Activated CD4-positive, alpha-beta T cell treated with anti-CD3 and anti-CD28 coated beads, Interleukin-2, amount 50 U/mL, for 1 hour (primary cell): ENCODE measurements around the gene KLRG1.

ENCODE experiments used
- DNase-seq: peaks from one replicate; pipeline ENCODE4 v3.0.0-alpha.2; 2020

The KLRG1 gene

DNA sequence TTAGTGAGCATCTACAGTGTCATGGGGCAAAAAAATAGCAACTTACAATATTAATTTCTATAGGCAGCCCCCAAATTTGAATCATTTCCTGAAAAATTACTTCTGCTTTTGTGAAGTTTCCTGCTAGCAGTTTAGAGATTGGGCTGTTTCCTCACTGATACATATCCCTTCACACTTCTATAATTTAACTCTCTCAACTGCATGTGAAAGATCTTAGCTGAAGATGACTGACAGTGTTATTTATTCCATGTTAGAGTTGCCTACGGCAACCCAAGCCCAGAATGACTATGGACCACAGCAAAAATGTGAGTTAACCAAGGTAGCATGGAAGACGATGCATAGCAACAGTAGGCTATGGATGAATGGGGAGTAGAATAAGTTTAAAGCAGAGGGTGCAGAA is at the start of gene KLRG1:
KLRG1 (plus strand) TSS at position 134 of the 400 bp plus-strand sequence; CDS start at position 224, 90 bp downstream.
- DNase-seq: no peak

DNA sequence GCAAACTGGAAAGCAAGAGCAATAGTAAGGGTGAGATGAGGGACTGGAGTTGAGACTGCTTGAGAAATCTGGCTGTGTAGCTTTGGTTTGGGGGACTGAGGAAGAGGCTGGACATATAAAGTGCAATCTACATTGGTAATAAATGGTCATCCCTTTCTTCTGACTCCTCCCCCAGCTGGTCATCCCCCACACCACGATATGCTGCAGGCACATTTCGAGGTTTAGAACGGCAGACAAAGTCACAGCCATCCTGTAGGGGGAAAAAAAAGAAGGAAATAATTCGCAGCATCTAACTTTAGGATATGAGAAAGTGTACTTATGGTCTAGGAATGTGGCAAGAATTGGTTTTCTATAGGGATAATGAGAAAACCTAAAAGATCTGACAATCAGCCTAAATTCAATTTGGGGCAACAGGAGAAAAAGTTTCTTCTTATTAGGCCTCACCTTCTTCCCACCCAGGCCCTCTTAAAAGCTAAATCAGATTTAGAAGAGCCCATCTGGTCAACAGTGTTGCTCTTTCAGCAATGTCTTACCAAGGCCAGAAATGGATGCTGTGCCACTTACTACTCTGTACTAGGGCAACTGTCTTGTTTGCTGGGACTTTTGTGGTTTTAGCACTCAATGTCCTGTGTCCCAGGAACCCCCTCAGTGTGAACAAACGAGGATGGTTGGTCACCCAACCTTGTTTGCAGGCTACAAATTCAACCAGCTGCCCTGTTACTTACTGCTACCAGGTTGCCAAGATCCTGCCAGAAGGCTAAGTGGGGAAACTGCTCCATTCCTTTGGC is 47.5 kb upstream of the KLRG1 start:
- no peak for DNase-seq

DNA sequence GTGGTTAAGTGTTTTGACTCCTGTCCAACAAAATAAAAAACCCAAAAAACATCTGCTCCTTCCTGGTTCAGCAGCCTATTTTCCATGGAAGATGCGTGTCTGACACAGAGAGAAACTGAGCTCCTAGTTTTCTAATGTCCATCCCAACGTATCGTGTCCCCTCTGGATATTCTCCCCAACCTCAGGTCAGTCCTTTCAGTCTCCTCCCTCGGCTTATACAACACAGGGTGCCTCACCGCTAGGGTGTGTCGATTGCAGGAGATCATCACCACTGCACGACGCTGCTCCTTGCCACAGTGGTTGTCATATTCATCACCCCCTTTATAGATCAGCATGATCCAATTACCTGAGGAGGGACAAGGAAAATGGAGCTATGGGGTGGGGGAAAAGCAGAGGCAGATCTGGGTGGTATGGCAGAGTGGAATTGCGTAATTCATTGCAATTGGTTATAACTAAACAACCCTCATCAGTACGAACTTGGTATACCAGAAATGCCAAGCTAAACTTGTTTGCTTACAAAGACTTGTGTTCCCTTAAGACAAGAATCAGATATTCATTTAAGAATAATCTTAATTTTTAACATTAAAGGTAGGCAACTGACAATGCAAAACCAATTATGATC is 45.7 kb upstream of the KLRG1 start:
- DNase-seq: no peak

DNA sequence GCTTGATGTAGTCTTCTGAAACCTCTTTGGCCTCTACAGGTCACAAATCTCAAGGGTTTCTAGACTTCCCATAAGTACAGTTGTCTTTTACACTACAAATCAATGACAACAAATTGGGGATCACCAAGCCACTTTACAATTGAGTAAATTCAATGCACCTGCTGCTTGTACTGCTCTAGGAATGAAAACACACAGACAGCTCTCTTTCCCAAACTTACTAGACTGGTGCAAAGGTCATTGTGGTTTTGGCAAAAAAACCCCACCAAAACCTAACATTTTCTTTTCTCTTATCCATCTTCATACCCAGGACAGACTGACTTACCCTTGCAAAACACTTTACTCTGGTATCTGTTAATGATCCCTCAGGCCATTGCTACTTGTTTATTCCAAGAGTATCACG is 42.6 kb upstream of the KLRG1 start:
- no peak for DNase-seq

DNA sequence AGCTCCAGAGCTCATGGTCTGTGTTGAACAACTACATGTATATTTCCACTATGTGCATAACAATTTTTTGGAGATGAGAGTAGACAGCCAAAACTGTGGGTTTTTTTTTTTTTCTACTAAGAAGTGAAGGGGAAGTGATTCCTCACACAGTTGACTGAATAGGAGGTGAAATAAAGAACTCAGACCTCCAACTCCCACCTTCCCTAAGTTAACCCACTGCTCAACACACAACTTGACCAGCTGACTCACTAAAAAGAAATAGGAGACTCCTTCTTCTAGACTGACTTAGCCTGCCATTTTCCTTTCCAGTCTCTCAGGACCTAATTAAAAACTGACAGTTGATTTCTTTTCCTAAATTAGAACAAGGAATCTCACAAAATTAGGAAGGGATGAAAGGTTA is 41.6 kb upstream of the KLRG1 start:
- DNase-seq: no peak

DNA sequence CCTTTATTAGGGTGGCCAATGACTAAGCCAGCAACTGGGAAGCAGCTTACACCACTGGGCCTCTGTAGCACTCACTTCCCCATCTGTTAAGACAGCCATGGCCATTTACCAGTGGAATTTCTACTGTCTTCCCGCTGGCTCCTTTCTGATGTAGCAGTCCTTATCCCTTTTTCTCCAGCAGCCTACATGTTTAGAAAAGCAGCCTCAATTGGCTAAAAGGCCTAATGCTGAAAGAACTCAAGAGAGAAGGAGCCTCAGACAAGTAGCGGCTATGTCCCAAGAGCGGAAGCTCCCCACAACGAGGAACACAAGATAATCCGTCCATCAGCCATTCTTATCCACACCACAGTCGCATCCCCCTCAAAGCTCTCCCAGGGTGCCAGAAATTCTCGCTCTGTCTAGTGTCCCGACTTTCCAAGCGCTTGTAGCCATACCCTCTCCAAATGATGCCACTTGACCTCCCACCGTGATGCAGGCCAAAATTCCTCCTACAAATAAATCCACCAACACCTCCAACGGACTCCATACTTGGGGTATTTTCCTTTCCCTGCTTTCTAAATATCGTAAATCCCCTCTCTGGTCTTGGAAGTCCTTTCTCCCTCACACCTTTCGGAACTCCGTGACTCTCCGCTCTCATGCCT is 40.5 kb upstream of the KLRG1 start:
- no peak for DNase-seq

DNA sequence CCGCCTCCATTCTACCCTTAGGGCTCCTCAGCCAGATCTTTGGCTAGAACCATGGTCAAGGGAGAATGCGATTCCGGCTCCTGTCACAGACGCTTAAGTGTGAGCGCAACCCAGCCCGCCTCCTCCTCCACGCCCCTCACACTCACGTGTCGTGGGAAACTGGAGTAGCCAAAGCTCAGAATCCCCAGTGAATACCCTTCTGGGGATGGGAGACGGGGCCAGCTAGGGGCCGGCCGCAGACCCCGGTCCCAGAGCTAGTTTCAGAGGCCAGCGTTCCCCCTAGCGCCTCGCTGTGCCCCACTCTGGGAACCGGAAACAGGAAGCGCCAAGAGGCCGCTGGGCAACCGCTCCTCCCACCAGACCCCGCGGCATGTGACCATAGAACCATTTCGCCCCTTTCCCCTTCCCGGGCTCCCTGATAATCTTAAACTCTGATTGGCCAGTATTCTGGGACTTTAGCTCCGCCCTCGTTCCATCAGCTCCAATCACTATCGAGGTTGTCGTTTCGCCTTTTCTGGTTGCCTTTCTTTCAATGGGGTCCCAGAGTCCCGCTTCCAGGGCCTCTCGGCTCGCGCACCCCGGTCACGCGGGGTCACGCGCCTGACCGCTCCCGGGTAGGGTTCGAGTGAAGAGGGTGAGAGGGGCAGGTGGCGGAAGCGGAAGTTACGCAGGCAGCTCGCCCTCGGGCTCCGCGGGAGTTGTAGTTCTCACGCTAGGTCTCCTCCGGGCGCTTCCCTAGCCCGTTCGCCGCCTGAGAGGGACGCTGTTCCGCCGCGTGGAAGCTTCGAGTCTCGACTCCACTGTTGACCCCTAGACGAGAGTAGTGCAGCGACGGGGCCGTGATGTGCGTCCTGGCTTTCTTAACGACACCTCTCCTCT is 39.8 kb upstream of the KLRG1 start, which contains the start of gene M6PR:
M6PR (minus strand) TSS at position 304 of the 879 bp plus-strand sequence. CDS start 3,241 bp downstream, outside the sequence.
- DNase-seq: peak; percentile 85

DNA sequence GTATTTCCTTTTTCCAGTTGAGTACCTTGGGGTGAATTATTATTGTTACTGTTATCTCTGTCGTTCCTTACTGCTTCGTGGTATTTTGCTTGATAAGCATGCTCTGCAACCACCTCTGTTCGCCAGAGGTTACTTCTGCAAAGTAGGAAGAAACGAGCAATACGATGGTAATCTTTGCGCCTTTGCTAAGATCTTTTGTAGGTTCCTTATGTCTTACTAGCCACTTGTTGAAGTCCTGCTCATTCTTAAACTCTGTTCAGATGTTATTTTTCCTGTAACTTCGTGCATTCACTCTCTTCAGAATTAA is 39.2 kb upstream of the KLRG1 start:
- DNase-seq: no peak

DNA sequence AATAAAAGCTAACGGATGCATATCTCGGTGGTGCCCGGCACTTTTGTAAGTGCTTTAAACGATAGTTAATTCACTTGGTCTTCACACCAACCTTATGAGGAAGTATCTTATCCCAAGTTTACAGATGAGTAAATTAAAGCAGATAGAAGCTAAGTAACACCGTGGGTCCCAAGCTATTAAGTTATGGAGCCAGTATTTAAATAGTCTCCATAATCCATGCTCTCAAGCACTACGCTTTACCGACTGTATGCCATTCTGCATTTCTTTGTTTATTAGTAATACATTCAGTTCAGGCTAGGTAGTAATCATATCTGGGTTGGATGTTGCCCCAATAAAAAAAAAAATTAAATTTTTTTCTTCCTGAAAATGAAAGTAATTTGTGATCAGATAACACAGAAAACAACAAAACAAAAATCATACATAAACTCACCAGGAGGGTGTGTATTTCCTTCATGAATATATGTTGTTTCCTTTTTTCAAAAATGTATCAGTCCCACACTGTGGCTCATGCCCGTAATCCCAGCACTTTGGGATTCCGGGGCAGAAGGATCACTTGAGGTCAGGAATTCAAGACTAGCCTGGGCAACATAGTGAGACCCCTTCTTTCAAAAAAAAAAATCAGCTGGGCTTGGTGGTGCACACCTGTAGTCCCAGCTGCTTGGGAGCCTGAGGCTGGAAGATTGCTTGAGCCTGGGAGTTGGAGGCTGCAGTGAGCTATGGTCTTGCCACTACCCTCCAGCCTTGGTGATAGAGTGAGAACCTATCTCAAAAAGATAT is 38.5 kb upstream of the KLRG1 start:
- peak; percentile 16 for DNase-seq

DNA sequence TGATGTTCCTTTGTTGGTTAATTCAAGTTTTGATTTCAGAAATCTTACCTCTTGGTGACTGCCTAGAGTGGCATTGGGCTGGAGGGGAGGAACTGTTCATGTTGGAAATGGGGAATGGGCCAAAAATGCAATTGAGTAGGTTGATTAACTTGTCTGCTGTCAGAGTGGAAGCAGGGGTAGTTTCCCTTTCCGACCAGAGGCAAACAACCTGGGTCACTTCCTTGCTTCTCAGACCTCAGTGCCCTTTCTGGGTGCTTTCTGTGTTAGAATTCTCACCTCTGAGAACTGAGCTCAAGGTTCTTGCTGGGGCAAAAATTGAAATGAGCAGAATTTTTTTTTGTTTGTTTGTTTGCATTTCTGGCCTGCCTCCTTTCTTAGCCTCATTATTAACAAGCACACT is 37.6 kb upstream of the KLRG1 start:
- DNase-seq: no peak

DNA sequence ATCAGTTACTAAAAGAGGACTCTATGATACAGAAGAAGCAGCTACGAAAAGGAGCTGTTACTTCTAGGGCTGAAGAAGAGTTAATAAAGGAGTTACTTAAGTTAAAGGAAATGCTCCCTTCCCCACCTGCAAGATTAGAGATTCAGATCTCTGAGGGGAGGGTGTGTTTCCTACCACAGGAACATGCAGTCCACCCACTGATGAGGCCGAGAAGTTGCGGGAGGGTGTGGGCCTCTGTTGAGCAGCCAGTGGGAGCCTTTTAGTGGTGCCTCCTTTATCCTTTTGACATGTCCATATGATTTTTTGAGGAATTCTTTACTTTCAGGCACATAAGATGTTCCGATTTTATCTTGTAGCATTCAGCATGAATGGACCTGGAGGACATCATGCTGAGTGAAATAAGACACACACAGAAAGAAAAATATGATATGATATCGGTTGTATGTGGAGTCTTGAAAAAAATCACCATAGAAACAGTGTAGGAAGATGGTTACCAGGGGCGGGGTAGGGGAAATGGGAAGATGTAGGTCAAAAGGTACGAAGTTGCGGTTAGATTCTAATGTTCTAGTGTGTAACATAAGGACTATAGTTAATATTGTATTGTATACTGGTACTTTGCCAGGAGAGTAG is 35.5 kb upstream of the KLRG1 start:
- DNase-seq: peak; percentile 49

DNA sequence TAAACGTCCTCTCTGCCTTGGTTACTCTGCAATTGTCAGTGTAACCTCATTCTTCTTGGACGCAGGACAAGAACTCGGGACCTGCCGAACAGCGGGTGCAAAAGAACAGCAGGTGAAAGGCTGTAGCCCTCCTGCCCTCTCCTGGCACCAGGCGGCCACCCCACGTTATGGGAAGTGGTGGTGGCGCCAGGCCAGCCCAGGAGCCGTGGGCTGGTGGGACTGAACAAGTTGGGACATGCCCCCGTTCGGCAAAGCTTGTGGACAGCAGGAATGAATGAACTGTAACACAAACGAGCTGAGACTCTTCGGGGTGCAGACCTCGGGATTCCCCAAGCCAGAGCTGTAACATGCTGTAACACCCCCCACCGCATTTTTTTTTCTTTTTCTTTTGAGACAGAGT is 33.3 kb upstream of the KLRG1 start:
- DNase-seq: no peak

DNA sequence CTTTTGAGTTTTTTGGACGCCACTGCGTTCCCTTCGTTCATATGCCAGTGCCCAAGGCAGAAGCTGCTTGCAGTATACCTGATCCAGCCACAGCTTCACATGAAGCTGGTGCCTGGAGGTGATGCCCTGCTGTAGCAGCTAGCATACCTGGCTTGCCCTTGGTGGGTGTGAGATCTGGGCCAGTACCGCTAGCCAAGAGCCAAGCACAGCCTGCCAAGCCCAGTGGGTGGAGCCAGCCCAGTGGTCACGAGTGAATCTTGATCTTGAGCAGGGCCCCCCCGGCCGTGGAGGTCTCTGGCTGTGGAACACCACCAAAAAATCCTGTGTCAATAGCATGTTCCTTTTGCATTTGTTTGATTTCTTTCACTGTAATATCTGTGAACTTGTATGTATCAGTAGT is 32.6 kb upstream of the KLRG1 start:
- no peak for DNase-seq

DNA sequence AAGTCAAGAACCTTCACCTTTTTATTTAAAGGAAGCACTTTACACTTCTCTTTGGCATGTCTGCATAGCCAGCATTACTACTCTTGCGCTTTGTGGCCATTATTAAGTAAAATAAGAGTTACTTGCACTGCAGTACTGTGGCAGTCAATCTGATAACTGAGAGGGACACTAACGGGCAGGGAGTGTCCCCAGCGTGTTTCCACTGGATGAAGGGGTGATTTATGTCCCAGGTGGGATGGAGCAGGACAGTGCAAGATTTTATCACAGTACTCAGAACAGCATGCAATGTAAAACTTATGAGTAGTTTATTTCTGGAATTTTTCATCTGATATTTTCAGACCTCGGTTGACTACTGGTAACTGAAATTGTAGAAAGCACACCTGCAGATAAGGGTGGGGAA is 31.8 kb upstream of the KLRG1 start:
- DNase-seq: no peak

DNA sequence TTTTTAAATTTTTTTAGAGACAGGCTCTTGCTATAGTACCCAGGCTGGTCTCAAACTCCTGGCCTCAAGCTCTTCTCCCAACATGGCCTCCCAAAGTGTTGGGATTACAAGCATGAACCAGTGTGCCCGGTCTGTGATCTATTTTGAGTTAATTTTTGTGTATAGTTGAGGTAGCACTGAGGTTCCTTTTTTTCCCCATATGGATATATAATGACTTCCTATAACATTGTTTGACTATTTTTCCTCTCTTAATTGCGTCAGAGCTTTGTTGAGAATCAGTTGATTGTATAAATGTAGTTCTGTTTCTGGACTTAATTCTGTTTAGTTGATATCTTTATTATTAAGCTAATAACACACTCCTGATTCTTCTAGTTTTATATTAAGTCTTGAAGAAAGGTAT is 31.3 kb upstream of the KLRG1 start:
- no peak for DNase-seq

DNA sequence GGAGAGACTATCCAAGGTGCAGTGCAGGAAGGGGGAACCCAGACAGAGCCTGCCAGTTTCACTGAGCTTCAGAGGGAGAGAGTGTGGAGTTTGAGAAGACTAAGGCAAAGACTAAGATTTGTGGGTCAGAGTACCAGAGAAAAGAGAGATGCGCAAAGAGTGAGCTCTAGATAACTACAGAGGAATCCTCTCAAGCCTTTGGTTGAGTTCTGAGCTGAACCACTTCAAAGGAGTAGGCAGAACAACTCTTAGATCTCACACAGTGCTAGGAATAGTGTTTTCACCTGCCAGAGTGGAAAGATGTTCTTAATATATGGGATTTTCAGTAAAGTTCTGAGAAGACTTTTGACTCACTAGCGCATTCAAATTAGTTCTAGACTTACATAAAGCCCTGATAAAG is 29.2 kb upstream of the KLRG1 start:
- DNase-seq: no peak

DNA sequence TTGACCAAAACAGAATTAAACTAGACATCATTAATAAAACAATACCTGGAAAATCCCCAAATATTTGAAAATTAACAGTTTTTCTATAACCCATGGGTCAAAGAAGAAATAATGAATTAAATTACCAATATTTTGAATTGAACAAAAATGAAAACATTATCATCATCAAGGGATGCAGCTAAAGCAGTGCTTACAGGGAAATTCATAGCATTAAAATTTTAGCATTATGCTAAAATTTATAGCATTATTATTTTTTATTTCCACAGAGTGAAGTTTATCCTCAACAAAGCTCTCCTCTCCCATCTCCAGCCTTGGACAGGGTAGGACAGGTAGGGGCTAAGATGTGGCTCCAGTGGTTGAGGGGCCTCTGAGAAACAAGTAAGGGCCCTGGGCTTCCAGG is 20.6 kb upstream of the KLRG1 start:
- no peak for DNase-seq

DNA sequence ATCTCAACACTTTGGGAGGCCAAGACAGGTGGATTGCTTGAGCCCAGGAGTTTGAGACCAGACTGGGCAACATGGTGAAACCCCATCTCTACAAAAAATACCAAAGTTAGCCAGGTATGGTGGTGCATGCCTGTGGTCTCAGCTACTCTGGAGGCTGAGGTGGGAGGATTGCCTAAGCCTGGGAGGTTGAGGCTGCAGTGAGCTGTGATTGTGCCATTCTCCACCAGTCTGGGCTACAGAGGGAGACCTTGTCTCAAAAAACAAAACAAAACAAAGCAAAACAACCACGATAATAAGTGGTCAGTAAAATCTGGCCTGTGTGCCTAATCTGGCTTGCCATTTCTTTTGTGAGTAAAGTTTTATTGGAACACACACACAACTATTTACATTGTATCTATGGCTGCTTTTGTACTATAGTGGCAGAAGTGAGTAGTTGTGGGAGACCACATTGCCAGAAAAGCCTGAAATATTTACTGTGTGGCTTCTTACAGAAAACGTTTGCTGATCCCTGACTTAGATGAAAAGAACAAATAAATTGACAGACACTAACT is 19.4 kb upstream of the KLRG1 start:
- DNase-seq: no peak

DNA sequence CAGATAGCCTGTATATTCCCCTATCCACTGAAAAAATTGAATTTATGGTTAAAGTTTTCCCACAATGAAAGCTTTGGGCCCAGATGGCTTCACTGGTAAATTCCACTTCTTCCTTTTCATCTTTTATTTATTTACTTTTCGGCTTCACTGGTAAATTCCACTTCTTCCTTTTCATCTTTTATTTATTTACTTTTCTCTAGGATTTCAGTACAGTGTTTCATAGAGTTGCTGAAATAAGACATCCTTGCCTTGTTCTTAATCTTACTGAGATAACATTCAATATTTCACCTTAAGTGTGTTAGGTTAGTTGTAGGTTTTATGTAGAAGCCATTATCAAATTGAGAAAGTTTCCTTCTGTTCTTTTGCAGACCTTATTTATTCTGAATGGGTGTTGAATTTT is 18.9 kb upstream of the KLRG1 start:
- no peak for DNase-seq

DNA sequence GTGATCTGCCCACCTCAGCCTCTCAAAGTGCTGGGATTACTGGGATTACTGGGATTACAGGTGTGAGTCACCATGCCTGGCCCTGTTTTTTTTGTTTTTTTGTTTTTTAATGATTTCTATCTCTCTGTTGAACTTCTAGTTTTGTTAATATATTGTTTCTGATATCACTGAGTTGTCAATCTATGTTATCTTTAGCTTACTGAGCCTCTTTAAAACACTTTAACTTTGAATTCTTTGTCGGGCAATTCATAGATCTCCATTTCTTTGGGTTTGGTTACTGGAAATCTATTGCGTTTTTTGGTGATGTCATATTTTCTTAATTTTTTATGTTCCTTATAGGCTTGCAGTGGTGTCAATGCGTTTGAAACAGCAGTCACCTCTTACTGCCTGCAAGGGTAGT is 9.2 kb upstream of the KLRG1 start:
- DNase-seq: no peak

DNA sequence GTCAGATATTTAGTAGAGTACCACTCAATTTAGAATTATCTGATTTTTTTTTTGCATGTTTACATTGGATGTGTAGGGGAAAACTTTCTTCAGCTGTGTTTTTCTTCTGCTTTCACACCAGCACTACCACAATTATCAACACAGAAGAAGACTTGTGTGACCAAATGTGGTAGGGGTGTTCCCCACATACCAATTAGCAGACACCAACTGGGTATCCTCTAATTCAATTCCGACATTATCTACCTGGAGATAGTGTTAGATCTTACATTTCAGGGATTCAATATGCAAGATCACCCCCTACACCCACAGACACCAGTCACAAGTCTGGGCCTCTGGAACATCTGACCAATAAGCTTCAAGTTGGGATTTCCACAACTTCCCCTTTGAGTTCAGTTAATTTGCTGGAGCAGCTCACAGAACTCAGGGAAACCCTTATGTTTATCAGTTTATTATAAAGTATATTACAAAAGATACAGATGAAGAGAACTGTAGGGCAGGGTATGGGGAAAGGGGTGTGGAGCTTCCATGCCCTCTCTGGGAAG is 4.1 kb upstream of the KLRG1 start:
- DNase-seq: no peak
